Activated CD4-positive, alpha-beta T cell treated with anti-CD3 and anti-CD28 coated beads, Interleukin-2, amount 50 U/mL, for 48 hours (primary cell): ENCODE measurements around the gene NOTUM.

Source experiments
- DNase-seq, 2 experiments: peaks; one replicate each; pipeline ENCODE4 v3.0.0-alpha.2; 2020

The NOTUM gene

DNA sequence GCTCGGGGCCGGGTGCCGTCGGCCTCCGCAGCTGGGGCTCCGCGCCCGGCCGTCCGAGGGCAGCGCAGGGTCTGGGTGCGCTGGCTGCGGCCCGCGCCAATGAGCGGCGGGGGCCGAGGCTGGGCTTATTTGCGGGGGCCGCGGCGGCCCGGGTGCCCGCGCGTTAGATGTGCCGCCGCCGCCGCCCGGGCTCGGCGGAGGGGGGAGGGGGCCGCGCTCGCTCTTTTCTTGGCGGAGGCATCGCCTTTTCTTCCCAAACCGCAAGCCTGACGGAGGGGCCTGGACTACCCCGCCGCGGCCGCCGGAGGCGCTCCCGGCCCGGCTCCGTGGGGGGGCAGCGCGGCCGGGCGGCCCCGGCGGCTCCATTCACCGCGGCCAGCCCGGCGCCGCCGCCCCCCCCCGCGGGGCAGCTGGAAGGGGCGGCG lies at the start of gene NOTUM:
TSS of gene NOTUM (minus strand) at position 101 of the 425 bp plus-strand sequence. CDS start 278 bp downstream, outside the sequence.
- no peak for DNase-seq

DNA sequence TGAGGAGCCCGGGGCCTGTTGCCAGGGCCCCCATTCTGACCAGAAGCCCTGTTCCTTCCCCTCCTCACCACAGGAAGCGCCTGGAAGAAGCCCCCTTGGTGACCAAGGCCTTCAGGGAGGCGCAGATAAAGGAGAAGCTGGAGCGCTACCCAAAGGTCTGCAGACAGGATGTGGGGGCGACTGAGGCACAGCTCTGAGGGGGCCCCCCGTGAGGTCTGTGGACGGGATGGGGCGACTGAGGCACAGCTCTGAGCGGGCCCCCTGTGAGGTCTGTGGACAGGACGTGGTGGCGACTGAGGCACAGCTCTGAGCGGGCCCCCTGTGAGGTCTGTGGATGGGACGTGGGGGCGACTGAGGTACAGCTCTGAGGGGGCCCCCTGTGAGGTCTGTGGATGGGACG lies 48.4 kb upstream of the NOTUM start:
- DNase-seq: no peak

DNA sequence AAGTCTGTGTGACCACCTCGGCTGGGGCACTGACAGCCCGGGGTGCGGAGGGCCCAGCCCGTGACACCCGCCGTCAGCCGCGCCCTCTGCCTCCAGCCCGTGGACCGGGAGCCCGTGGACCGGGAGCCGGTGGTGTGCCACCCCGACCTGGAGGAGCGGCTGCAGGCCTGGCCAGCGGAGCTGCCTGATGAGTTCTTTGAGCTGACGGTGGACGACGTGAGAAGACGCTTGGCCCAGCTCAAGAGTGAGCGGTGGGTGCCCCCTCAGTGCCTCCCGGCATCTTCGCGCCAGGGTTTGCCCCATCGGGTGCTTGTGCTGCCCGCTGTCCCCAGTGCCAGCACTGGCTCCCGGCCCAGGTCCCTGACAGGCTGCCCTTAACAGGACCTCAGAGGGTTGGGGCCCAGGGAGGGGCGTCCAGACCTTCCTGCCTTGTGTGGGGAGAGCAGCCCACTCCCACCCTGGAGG lies 48.0 kb upstream of the NOTUM start:
- DNase-seq: no peak

DNA sequence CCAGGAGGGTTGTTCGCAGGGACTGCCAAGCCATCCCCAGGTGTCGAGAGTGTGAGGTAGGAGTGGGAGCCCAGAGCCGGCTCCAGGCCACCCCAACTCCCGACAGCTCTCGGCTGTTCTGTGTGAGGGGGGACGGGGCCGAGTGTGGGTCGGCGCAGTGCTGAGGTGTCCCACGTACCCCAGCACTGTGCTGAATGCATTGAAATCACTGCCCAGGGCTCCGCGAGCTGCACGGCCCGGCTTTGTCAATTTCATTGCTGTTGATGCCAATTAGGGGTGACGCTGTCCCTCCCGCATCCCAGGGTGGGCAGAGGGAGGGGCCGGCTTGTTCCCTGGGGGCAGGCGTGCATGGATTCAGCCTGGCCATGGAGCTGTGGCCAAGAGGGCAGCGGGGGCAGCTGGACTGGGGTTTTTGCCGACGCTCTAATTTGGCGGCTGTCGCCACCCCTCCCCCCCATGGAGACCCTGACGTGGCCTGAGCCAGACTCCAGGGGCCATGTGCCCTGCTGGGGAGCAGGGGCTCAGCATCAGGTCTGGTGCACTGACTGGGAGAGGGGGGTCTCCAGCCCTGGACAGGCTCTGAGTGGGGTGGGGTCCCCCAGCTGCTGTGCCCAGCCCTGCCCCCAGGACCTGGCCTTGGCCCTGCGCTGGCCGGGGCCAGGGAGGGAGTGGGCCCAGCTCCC lies 47.4 kb upstream of the NOTUM start:
- no peak for DNase-seq

DNA sequence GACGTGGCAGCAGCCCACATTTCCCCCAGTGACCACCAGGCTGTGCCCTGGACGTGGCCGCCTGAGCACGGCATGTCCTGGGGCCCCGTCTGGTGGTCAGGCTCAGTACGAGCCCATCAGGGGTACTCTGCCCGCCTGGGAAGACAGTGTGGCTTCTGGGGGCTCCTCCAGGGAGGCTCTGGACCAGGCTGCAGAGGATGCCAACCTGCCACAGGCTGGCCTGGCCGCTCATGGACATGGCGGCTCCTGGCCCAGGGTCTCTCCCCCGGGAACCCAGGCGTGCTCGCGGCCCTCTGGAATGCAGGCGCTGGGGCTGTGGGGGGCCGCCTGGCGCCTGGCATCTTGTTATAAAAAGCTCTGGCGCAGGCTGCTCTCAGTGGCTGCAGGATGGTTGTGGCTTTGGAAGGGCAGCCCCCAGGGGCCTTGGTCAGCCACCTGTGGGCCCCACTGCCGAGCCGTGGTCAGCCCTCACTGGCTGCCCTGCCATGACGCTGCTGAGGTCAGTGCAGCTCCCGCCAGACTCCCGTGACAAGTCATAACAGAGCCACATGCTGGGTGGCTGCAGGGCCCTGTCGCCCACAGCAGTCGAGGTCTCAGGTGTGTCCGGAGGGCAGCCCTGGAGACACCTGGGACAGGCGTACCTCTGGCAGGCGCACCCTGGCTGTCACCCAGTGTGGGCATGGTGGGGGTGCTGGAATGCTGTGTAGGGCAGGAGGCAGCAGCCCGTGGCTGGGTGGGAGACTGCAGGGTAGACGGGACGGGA lies 46.7 kb upstream of the NOTUM start:
- DNase-seq: no peak

DNA sequence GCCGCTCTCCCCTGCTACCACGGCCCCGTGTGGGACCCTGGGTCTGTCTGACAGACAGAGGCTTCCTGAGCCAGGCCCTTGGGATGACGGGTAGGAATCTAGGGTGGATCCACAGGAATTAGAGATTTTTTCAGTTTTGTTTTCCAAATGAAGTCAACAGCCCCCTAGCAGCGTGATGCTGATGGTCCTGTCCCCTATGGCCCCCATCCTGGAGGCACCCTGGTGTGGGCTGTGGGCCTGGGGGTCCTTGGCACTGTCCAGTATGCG lies 46.2 kb upstream of the NOTUM start:
- DNase-seq: no peak

DNA sequence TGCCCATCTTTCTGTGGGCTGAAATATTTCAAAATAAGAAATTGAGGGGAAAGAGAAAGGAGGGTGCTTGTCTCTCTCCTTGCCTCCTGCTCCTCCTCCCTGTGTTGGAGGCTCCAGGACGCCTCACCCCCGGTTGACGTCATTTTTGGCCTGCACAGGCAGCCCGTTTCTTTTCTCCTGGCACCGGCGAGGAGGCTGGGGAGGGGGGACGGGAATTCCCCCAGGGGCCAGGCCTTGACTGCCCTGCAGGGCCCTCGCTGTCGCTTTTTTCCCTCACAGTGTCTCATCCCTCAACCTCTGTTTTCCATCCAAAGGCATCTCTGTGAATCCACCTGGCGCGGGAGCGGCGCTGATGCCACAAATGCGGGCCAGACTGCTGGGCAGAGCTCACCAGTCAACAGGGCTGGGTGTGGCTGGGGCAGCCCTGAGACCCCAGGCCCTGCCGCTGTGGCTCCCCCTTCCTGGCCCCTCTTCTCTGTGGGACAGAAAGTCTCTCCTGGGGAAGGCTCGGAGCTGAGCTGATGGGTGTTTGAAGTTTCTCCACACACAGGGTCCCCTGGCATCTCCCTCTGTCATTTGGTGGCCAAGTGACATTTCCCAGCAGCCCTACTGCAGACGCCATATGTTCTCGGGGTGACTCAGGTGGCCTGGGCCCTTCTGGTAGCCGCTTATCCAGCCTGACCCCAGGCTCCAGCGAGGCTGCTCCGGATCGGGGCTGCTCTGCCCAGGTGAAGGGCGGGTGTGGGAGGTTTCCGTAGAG lies 45.7 kb upstream of the NOTUM start:
- DNase-seq: no peak

DNA sequence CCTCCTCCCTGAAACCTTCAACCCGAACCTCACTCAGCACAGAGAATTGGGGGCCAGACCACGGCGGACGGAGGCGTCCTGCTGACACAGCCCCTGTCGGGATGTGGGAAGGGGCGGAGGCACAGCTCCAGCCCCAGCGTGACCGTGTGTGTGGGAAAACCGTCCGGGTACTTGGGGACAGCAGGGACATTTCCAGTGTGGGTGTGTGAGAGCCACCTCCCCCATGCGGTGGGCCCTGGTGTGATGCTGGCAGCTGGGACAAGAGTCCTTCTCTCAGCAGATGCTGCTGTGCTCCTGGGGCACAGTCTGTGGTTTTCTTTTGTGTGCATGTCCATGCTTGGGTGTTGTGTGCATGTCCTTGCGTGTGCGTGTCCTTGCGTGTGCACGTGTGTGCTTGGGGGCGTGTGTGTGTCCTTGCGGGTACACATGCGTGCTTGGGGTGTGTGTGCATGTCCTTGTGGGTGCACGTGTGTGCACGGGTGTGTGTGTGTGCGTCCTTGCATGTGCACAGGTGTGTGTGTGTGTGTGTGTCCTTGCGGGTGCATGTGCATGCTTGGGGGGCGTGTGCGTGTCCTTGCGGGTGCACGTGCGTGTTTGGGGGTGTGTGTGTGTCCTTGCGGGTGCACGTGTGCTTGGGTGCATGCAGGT lies 44.8 kb upstream of the NOTUM start:
- DNase-seq: no peak

DNA sequence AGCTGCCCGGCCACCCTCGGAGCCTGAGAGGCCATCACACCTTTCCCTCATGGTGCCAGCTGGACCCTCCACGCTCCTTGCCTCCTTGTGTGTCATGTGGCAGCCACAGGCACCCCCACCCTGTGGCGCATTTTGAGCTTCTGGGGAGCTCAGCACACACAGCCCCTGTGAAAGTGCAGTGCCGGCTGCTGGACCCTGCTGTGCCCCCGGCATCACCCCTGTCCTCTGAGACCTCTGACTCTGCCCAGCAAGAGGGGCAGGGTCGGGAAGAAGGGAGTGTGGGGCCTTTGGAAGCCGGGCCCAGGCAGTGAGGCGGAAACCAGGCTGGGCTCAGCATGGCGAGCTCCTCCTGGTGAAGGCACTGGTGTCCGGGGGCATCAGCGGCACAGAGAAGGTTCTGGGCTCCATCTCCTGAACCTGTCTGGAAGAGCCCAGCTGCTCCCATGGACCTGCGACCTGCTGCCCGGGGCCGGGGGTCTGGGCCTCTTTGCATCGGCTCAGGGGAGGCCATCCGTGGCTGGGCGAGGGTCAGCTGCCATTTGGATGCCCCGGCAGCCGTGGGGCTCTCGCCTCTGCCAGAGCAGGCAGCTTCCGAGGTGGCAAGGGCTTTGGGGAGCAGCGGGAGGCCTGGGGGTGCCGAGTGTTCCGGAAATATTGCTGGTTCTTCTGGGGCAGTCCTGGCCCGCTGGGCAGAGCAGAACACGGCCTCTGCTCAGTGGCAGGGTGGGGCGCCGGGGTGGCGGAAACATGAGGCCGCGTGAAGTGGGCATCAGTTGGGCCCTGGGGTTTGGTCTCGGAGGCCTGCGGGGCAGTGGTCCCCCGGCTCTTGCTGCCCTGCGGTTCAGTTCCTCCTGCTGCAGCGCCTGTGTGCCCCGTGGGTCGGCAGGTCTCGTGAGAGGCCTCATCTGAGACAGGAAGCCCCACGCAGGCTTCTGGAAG lies 43.8 kb upstream of the NOTUM start:
- DNase-seq: no peak

DNA sequence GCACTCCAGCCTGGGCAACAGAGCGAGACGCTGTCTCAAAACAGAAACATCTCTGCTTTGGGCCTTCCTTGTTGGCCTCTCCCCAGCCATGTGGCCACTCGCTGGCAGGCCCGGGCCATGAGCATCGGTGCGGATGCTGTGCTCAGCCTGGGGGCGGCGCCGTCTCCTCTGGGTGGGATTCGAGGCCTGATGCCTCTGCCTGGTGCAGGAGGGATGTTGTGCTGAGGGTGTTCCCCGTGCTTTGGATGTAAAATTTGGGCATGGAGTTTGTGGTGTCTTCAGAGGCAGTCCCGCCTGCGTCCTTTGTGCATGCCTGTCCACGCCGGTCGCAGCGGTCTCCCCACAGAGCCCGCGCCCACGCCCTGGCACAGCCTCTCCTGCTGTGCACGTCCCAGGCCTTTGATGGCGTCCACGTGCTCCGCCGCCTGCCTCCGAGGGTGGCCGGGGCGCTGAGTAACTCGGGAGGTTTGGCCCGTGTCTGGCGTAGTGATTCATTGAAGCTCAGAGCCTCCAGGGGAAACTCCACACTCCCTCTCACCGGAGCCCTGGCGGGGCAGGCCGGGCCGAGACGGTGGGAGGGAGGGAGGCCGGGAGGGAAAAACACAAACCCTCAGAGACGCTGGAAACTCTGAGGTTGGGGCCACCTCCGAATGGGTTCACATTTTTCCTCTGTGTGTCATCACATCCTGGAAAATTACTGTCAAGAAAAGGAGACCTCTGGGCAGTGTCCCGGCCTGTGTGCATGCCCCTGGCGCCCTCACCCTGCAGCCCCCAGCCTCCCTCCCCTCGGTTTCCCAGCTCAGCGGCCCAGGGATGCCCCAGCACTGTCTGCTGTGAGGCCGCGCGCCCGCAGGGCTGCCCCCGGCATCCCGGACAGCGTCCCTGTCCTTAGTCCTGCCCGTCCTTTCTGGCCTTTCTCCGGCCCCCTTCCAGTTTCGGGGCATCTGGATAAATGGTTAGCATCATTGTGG lies 42.7 kb upstream of the NOTUM start:
- peak; percentile 64 to 75 for DNase-seq

DNA sequence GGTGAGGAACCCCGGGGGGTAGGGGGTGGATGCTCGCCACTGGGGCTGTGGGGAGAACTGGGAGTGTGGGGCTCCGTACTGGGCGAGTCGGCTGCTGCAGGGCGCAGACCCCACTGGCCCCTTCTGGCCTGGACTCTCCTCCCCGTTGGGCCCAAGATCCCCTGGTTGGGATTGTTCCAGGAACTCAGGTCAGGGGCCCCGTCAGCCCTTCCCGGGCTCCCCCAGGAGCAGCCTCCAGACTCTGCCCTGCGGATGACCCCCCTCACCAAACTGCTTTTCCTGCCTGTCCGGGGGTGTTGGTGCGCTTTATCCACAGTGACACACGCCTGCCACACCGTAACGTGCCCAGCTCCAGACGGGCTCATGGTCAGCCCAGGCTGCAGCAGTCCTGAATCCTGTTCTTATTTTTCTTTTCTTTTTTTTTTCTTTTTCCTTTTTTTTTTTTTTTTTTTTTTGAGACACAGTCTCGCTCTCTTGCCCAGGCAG lies 40.6 kb upstream of the NOTUM start:
- DNase-seq: no peak

DNA sequence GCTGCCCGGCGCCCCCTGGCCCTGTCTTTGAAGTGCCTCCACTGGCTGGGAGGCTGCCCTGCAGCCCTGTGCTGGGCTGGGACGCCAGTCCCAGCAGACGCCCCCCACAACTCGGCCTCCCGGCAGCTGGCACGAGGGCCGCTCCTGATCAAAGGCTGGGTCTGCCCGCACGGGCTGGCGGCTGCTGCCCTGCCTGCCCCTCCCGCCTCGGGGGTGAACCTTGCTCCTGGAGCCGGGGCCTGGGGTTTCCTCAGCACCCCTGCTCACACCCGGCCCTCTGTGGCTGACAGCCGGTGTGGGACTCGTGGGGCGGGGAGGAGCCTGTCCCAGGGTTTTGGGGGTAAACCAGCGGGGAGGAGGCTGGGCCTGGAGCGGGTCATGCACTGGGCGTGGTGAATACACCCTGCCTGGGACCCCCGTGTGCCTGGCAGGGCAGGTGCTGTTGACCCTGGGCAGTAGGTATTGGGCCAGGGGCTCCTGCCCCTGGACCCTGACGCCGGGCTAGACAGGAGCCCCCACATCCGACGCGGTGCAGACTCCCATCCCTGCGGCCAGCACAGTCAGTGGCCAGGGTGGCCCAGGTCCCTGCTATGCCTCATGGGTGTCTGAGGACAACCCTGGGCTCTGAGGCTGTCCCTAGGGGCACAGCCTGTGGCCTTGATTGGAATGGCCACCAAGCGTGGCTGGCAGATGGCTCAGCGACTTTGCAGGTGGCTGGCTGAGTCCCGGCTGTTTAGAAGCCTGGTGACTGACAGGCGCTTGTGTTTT lies 40.0 kb upstream of the NOTUM start:
- no peak for DNase-seq

DNA sequence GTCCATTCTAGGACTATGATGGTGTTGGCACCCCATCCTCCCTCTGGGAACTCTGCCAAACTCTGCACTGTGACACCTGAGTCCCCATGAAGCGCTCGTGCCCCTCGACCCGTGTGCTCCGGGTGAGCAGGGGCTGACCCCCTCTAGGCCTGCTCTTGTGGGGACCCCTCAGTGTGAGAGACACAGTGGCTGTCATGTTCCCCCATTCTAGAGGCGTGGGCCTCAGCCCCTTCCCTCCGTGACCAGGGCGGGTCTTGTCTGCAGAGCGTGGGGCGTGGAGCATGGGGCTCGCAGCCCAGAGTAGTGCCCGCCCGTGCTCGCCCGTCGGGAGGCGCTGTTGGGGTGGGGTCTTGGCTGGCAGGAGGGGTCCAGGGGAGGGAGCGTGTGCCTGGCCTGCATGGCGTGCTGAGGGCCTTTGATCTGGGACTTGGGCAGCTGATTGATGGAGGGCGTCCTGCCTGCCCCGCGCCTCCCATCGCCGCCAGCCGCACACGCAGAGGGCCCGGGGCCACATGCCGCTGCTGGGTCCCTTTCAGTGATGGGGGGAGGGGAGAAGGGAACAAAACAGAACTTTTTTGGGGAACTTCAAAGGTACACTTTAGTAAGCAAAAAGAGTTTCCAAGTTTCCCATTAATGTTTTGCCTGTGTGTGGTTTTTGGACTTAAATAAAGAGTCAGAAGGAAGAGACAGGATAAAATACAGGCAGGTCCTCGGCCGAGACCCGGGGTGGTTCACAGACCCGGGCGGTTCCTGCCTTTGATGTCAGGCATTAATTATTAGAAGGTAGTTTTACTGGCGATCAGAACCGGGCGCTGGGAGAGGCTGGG lies 39.2 kb upstream of the NOTUM start:
- DNase-seq: no peak

DNA sequence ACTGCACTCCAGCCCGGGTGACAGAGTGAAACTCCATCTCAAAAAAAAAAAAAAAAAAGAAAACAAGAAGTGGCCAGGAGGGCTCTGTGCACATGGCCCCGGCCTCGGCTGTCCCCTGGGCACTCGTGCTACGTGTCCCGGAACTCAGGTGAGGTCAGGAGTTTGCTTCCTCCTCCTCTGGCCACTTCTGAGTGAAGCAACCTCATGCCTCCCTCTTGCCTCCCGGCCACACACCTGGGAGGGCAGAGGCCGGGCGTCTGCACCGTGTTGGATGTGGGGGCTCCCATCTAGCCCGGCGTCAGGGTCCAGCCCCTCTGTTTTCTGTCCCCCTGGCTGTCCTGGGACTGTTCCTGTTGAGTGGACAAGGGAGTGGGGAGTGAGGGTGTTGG lies 38.6 kb upstream of the NOTUM start:
- DNase-seq: no peak

DNA sequence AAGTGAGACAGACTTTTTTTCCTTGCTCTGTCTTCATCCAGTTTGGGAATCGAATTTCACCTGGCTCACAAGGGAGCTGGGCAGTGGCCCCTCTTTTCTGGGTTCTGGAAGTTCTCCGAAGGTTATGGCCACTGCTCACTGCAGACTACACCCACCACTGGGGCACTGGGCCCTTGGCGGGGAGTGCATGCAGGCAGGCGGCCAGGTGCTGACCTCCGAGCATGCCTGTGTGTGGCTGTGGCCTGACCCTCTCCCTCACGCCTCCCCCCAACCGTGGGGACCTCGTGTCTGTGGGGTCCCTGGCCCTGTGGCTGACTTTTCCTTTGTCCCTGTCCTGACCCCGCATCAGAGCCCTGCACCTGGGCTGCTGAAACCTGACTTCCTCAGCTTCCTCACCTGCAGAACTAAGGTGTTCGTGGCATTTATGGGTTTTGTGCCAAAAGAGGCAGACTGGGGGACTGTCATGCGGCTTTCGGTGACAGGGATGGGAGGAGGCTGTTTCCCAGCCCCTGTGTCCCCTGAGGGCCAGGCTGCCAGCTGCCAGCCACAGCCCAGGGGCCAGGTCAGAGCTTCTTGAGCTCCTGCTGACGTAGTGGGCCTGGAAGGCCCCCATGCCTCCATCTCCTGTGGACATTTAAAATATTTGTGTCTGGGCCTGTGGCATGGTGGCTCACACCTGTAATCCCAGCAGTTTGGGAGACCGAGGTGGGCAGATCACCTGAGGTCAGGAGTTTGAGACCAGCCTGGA lies 37.9 kb upstream of the NOTUM start:
- no peak for DNase-seq

DNA sequence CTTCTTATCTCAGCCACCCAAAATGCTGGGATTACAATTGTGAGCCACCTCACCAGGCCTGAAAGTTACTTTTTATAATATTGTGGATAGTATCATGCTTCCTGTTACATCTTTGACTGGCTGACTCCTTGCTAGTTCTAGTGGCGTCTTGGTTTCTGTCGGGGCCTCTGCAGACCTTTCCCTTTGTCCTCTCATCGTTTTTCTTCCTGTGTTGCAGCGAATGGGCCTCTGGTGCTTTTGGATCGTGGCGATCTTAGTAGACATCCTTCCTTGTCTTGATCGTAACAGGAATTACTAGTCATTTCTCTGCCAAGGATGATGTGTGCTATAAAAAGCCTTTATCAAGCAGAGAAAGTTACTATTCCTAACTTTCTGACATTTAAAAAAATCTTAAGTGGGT lies 37.2 kb upstream of the NOTUM start:
- DNase-seq: no peak

DNA sequence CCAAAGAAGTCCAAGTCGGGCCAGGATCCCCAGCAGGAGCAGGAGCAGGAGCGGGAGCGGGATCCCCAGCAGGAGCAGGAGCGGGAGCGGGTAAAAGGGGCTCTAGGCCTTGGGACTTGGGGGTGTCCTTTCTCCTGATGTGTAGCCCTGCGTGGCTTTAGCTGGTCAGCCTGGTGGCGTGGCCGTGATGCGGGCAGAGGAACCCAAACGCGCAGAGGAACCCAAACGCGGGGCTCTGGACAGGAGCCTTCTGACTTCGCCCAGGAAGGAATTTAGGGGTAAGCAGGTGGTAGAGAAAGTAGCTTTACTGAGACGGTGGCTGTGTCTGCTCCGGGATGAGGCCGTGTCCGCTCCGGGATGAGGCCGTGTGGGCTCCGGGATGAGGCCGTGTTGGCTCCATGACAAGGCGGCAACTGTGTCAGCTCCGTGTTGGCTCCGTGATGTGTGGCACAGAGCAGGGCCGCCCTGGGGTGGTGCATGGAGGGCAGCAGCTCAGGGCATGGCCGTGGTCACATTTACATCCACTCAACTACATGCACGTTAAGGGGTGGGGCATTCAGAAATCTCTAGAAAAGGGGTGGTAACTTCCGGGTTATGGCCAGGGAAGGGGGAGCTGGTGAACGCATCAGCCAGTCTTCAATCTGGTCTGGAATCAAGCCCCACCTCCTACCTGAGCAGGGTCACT lies 35.9 kb upstream of the NOTUM start:
- no peak for DNase-seq
